H1 (cell line): Measurements from ENCODE around the gene P4HA3. TPM values are rescaled to one million over a fixed set of nuclear protein-coding genes. Genes with fewer than 3 reads are reported as not detected.

Experiments used
- CTCF ChIA-PET: fragments of 300-600 bp; sonication (Branson Sonifier 250); formaldehyde crosslinking; loops from one replicate; lab custom pipeline; 2021; ENCODE audit not compliant: partially characterized antibody; lab: Charles Lee
- POLR2A ChIA-PET: fragments of 300-600 bp; sonication (Branson Sonifier 250); formaldehyde crosslinking; loops from one replicate; lab custom pipeline; 2021; ENCODE audit warnings: inconsistent platforms; ENCODE audit not compliant: partially characterized antibody; lab: Charles Lee
- DNase-seq, 2 experiments: peaks; one replicate each; pipeline versions ENCODE4 v3.0.0 to v3.0.0-alpha.2; 2010 to 2022; ENCODE audit warnings: low spot score in 2 of 2, low read depth in 1 of 2, mixed read lengths in 1 of 2
- FAIRE-seq: peaks from 2 replicates; lab custom pipeline; 2011; peaks lifted over from hg19 to GRCh38; lab: Jason Lieb, UNC
- H2AFZ ChIP-seq: 2 replicates; pipeline ENCODE4 v1.8.1; 2012; ENCODE audit warnings: low read length, inconsistent platforms
- H2AK5ac ChIP-seq: 2 replicates; pipeline ENCODE4 v1.6.1; 2013; ENCODE audit warnings: low read depth, low read length
- H2BK120ac ChIP-seq: replicated peaks from 2 replicates; pipeline ENCODE3; 2013; ENCODE audit warnings: low read depth, low read length, inconsistent platforms
- H2BK12ac ChIP-seq: 2 replicates; pipeline ENCODE4 v1.6.1; 2013; ENCODE audit warnings: low read depth, low read length
- H2BK15ac ChIP-seq: 2 replicates; pipeline ENCODE4 v1.6.1; 2013; ENCODE audit warnings: low read length
- H2BK20ac ChIP-seq: 2 replicates; pipeline ENCODE4 v1.6.1; 2013; ENCODE audit warnings: low read length
- H2BK5ac ChIP-seq: 2 replicates; pipeline ENCODE4 v1.6.1; 2013; ENCODE audit warnings: low read depth, low read length
- H3K14ac ChIP-seq: 2 replicates; pipeline ENCODE4 v1.6.1; 2013; ENCODE audit warnings: inconsistent platforms; ENCODE audit not compliant: insufficient read length
- H3K18ac ChIP-seq: 2 replicates; pipeline ENCODE4 v1.6.1; 2013; ENCODE audit warnings: low read length; ENCODE audit errors: extremely low read depth
- H3K23ac ChIP-seq: 2 replicates; pipeline ENCODE4 v1.6.1; 2013; ENCODE audit warnings: inconsistent platforms; ENCODE audit not compliant: insufficient read length
- H3K23me2 ChIP-seq: 2 replicates; pipeline ENCODE4 v1.6.1; 2013; ENCODE audit warnings: low read depth, low read length
- H3K27ac ChIP-seq: 2 replicates; pipeline ENCODE4 v1.6.1; 2011; ENCODE audit warnings: low read depth, low read length, inconsistent platforms
- H3K27me3 ChIP-seq, 4 experiments: replicated peaks in 1 of 4; 1 replicate in 1 of 4; 2 replicates in 3 of 4; pipeline versions ENCODE4 v1.6.1 to v1.8.1; 2011 to 2013; ENCODE audit warnings: low read length in 3 of 4, mild to moderate bottlenecking in 3 of 4, inconsistent platforms in 2 of 4, mixed read lengths in 2 of 4, moderate library complexity in 1 of 4; ENCODE audit not compliant: control insufficient read depth in 3 of 4, insufficient read depth in 3 of 4; ENCODE audit errors: extremely low read depth in 1 of 4
- H3K36me3 ChIP-seq, 4 experiments: 2 replicates each; pipeline versions ENCODE4 v1.6.1 to v1.8.1; 2011 to 2013; ENCODE audit warnings: mild to moderate bottlenecking in 4 of 4, low read length in 3 of 4, moderate library complexity in 2 of 4, control low read depth in 1 of 4, inconsistent platforms in 1 of 4; ENCODE audit not compliant: insufficient read depth in 4 of 4, control insufficient read depth in 2 of 4
- H3K4ac ChIP-seq: replicated peaks from 2 replicates; pipeline ENCODE3; 2013; ENCODE audit warnings: low read length, low read depth, mixed read lengths, inconsistent platforms; ENCODE audit not compliant: insufficient read length
- H3K4me1 ChIP-seq, 4 experiments: replicated peaks in 1 of 4; 1 replicate in 1 of 4; 2 replicates in 3 of 4; pipeline versions ENCODE4 v1.6.1 to v1.8.1; 2011 to 2013; ENCODE audit warnings: low read length in 3 of 4, inconsistent platforms in 2 of 4, mixed read lengths in 1 of 4; ENCODE audit not compliant: insufficient read depth in 4 of 4, control insufficient read depth in 3 of 4
- H3K4me2 ChIP-seq, 2 experiments: 2 replicates each; pipeline versions ENCODE4 v1.6.1 to v1.8.1; 2011 to 2013; ENCODE audit warnings: low read depth in 2 of 2, low read length in 2 of 2, control low read depth in 1 of 2, inconsistent platforms in 1 of 2, mild to moderate bottlenecking in 1 of 2; ENCODE audit not compliant: insufficient read depth in 1 of 2
- H3K4me3 ChIP-seq, 4 experiments: fragments of 200-600, 300-600 bp in 1 of 4; sonication (generic), shearing (Covaris generic), sonication (Bioruptor Twin) in 1 of 4; 2 replicates each; pipeline versions ENCODE4 v1.5.1 to v1.8.1; 2011 to 2016; ENCODE audit warnings: low read length in 4 of 4, low read depth in 3 of 4, control low read depth in 2 of 4, inconsistent platforms in 2 of 4, mild to moderate bottlenecking in 2 of 4, mixed read lengths in 1 of 4, moderate library complexity in 1 of 4; ENCODE audit not compliant: insufficient read depth in 2 of 4; ENCODE audit errors: extremely low read depth in 1 of 4
- H3K56ac ChIP-seq: replicated peaks from 2 replicates; pipeline ENCODE3; 2013; ENCODE audit warnings: low read depth, mild to moderate bottlenecking, mixed read lengths, low read length, inconsistent platforms; ENCODE audit not compliant: insufficient read length
- H3K79me1 ChIP-seq: 2 replicates; pipeline ENCODE4 v1.6.1; 2013; ENCODE audit warnings: low read depth, low read length, control low read depth
- H3K79me2 ChIP-seq, 2 experiments: 2 replicates each; pipeline versions ENCODE4 v1.6.1 to v1.8.1; 2012 to 2013; ENCODE audit warnings: low read length in 2 of 2, mild to moderate bottlenecking in 2 of 2, inconsistent platforms in 1 of 2; ENCODE audit not compliant: insufficient read depth in 2 of 2, control insufficient read depth in 1 of 2
- H3K9ac ChIP-seq, 4 experiments: replicated peaks in 1 of 4; 1 replicate in 1 of 4; 2 replicates in 3 of 4; pipeline versions ENCODE4 v1.6.1 to v1.8.1; 2011 to 2013; ENCODE audit warnings: low read depth in 3 of 4, low read length in 3 of 4, control low read depth in 2 of 4, mild to moderate bottlenecking in 2 of 4, moderate library complexity in 2 of 4, inconsistent platforms in 1 of 4; ENCODE audit errors: extremely low read depth in 1 of 4
- H3K9me3 ChIP-seq, 2 experiments: 2 replicates each; pipeline versions ENCODE4 v1.6.1 to v1.8.1; 2012 to 2013; ENCODE audit warnings: mild to moderate bottlenecking in 2 of 2, moderate library complexity in 2 of 2, control low read depth in 1 of 2, inconsistent platforms in 1 of 2, low read depth in 1 of 2, low read length in 1 of 2, mixed read lengths in 1 of 2; ENCODE audit not compliant: insufficient read depth in 2 of 2
- H4K20me1 ChIP-seq, 2 experiments: replicated peaks in 1 of 2; 2 replicates each; pipeline versions ENCODE3 to v1.8.1; 2011 to 2013; ENCODE audit warnings: inconsistent platforms in 2 of 2, low read length in 2 of 2, mild to moderate bottlenecking in 1 of 2; ENCODE audit not compliant: insufficient read depth in 2 of 2, control insufficient read depth in 1 of 2
- H4K5ac ChIP-seq: 2 replicates; pipeline ENCODE4 v1.6.1; 2013; ENCODE audit warnings: low read length, low read depth, mixed read lengths, inconsistent platforms; ENCODE audit not compliant: insufficient read length
- H4K8ac ChIP-seq: 2 replicates; pipeline ENCODE4 v1.8.0; 2013; ENCODE audit warnings: mild to moderate bottlenecking, moderate library complexity, low read length, inconsistent platforms; ENCODE audit not compliant: insufficient read depth; ENCODE audit errors: extremely low read depth
- H4K91ac ChIP-seq: replicated peaks from 2 replicates; pipeline ENCODE3; 2013; ENCODE audit warnings: low read length, mixed read lengths, inconsistent platforms; ENCODE audit not compliant: insufficient read length
- BACH1 ChIP-seq: IDR thresholded peaks from 2 replicates; pipeline ENCODE4 v1.6.1; 2012; ENCODE audit warnings: low read length, improper control_type of control experiment
- BRCA1 ChIP-seq: IDR thresholded peaks from 2 replicates; pipeline ENCODE4 v1.6.1; 2012; ENCODE audit warnings: low read depth, low read length, improper control_type of control experiment
- EZH2 ChIP-seq: fragments of 200-600 bp; sonication (generic); IDR thresholded peaks from 2 replicates; pipeline ENCODE4 v1.7.1; 2012; ENCODE audit warnings: low read depth, mild to moderate bottlenecking, moderate library complexity, low read length, inconsistent platforms; ENCODE audit not compliant: severe bottlenecking
- GABPA ChIP-seq: IDR thresholded peaks from 2 replicates; pipeline ENCODE4 v1.6.1; 2011; ENCODE audit warnings: mild to moderate bottlenecking, low read length, moderate library complexity, borderline replicate concordance; ENCODE audit not compliant: insufficient read depth
- GTF2F1 ChIP-seq: IDR thresholded peaks from 2 replicates; pipeline ENCODE4 v1.6.1; 2012; ENCODE audit warnings: low read depth, low read length, improper control_type of control experiment, borderline replicate concordance
- NANOG ChIP-seq: IDR thresholded peaks from 2 replicates; pipeline ENCODE4 v1.6.1; 2011; ENCODE audit warnings: low read length, low read depth, mild to moderate bottlenecking, inconsistent platforms; ENCODE audit not compliant: insufficient read depth, poor library complexity, severe bottlenecking
- POLR2AphosphoS5 ChIP-seq: IDR thresholded peaks from 2 replicates; pipeline ENCODE4 v1.6.1; 2011; ENCODE audit warnings: low read depth, low read length
- RNF2 ChIP-seq: fragments of 200-900, 300-1000 bp; sonication (generic); IDR thresholded peaks from 2 replicates; pipeline ENCODE4 v1.7.1; 2016; ENCODE audit warnings: borderline replicate concordance, low read depth, mild to moderate bottlenecking, antibody characterized with exemption, low read length; ENCODE audit not compliant: poor library complexity, severe bottlenecking; ENCODE audit errors: missing control alignments
- SIN3A ChIP-seq, 2 experiments: IDR thresholded peaks in 1 of 2; conservative IDR thresholded peaks in 1 of 2; 2 replicates each; pipeline ENCODE4 v1.6.1; 2011 to 2012; ENCODE audit warnings: low read length in 2 of 2, improper control_type of control experiment in 1 of 2, low read depth in 1 of 2, mild to moderate bottlenecking in 1 of 2
- SP1 ChIP-seq: IDR thresholded peaks from 2 replicates; pipeline ENCODE4 v1.6.1; 2011; ENCODE audit warnings: low read depth, low read length
- TBP ChIP-seq: IDR thresholded peaks from 2 replicates; pipeline ENCODE4 v1.6.1; 2011; ENCODE audit warnings: low read depth, low read length, improper control_type of control experiment
- YY1 ChIP-seq: IDR thresholded peaks from 2 replicates; pipeline ENCODE4 v1.6.1; 2011; ENCODE audit warnings: low read depth, mild to moderate bottlenecking, low read length
- WGBS, 2 experiments: shearing (Covaris generic) in 1 of 2; methylation state at CpG; one replicate each; pipeline versions ENCODE4 v1.1.6 to v1.1.7; 2013 to 2015; ENCODE audit warnings: low lambda C conversion rate in 2 of 2, mixed read lengths in 2 of 2, inconsistent platforms in 1 of 2, low coverage in 1 of 2, missing lambda C conversion rate in 1 of 2; ENCODE audit not compliant: insufficient replicate concordance in 2 of 2, insufficient coverage in 1 of 2, insufficient read length in 1 of 2; ENCODE audit errors: extremely low coverage in 1 of 2, missing lambda C conversion rate in 1 of 2; 5-methylcytosine and 5-hydroxymethylcytosine counted together
- polyA plus RNA-seq, 7 experiments: library from polyadenylated mRNA; depleted of rRNA in 3 of 7; stranded (reverse) in 5 of 7; unstranded in 2 of 7; fragments of >200 nt in 5 of 7; fragments of 200-250 nt in 2 of 7; gene quantifications; 1 replicate in 5 of 7; 2 replicates in 1 of 7; 4 replicates in 1 of 7; pipeline versions ENCODE4 v1.2.1 to v1.2.3, GENCODE V29; 2011 to 2013; ENCODE audit warnings: missing spikeins in 2 of 7, mixed read lengths in 2 of 7
- total RNA-seq: library from RNA; stranded (reverse); fragmentation: NEBNext Ultra II Directional; extraction: Animal tissue kit (Norgen Biotek cat#: 25700); gene quantifications from 2 replicates; pipeline ENCODE4 v1.2.1, GENCODE V29; 2021
- TF ChIP-seq, protein P1 (sequence below): IDR thresholded peaks from 2 replicates; pipeline ENCODE4 v1.6.1; 2011; ENCODE audit warnings: low read length, improper control_type of control experiment

Gene P4HA3
- total and polyA plus RNA-seq, 2 of the 8 experiments (the other 6 are each of a cell fraction or from before 2014, with no cell fraction given): 0.06 TPM; not detected in 1

GRCh38 chr11:74282421-74282820 lies 29.0 kb downstream of the P4HA3 start:
- Histone ChIP-seq H3K79me2 (no peaks in the 10 kb centered on the region), H3K27ac (no peak overlapping the region), H3K14ac (no peak overlapping the region), H4K91ac (no peak overlapping the region), H3K9me3 (no peaks in the 10 kb centered on the region), H4K20me1 (no peaks in the 10 kb centered on the region), H2BK5ac (no peak overlapping the region), H3K27me3 (no peaks in the 10 kb centered on the region), H3K4me3 (no peak overlapping the region), H3K56ac (no peak overlapping the region), H3K4ac (no peak overlapping the region), H2BK20ac (no peak overlapping the region), H3K23ac (no peak overlapping the region), H4K5ac (no peak overlapping the region), H3K4me2 (no peak overlapping the region), H3K4me1 (no peaks in the 10 kb centered on the region), H4K8ac (no peak overlapping the region), H3K79me1 (no peaks in the 10 kb centered on the region), H2BK12ac (no peak overlapping the region), H2AFZ (no peak overlapping the region), H3K9ac (no peak overlapping the region), H3K18ac (no peak overlapping the region), H2BK15ac (no peak overlapping the region), H3K23me2 (no peaks in the 10 kb centered on the region), H2AK5ac (no peak overlapping the region), H3K36me3 (no peaks in the 10 kb centered on the region), H2BK120ac (no peak overlapping the region)
- no peak for FAIRE-seq
- POLR2A ChIA-PET: no interaction called here
- DNase-seq: no peak
- CTCF ChIA-PET: interaction anchor here (1.0 to 1.5 kb wide), 2 partner anchors 39 to 167 kb away, joined by 4 to 6 read pairs; no protein-coding TSS in a partner anchor
- WGBS, 2 experiments: 96% methylated on average over 3 of the region's 3 CpGs; no CpG with 5 or more reads in 1 of the 2 experiments
- TF ChIP-seq GABPA (no peak), GTF2F1 (no peak), RNF2 (no peak), SP1 (no peak), SIN3A (conservative IDR thresholded peaks at IDR 0.05 in 1 of 2, IDR thresholded peaks at IDR 0.05 in 1 of 2; ENCODE audit: low read depth in 1 of 2, low read length in 2 of 2) (no peak), TBP (no peak), BRCA1 (no peak), EZH2 (no peak), BACH1 (no peak), POLR2AphosphoS5 (no peak), YY1 (no peak), NANOG (no peak)
- TF ChIP-seq, protein P1, sequence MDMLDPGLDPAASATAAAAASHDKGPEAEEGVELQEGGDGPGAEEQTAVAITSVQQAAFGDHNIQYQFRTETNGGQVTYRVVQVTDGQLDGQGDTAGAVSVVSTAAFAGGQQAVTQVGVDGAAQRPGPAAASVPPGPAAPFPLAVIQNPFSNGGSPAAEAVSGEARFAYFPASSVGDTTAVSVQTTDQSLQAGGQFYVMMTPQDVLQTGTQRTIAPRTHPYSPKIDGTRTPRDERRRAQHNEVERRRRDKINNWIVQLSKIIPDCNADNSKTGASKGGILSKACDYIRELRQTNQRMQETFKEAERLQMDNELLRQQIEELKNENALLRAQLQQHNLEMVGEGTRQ: no peak
